22Rv1 (cell line): Measurements from ENCODE around the gene PTPRQ.

ENCODE experiments used
- H3K27ac ChIP-seq: fragments of 450-650 bp; 2 replicates; pipeline ENCODE4 v1.5.1; 2017
- CTCF ChIP-seq: fragments of 450-650 bp; IDR thresholded peaks from 2 replicates; pipeline ENCODE4 v1.5.1; 2017; ENCODE audit warnings: mild to moderate bottlenecking
- ZFX ChIP-seq: fragments of 450-650 bp; IDR thresholded peaks from 2 replicates; pipeline ENCODE4 v1.6.1; 2017; ENCODE audit warnings: antibody characterized with exemption, borderline replicate concordance

Gene PTPRQ

GRCh38 chr12:80632835-80633234 lies 188.8 kb downstream of the PTPRQ start:
- H3K27ac ChIP-seq: no peak overlapping the region
- TF ChIP-seq CTCF (peak; percentile 83), ZFX (no peak)

- no peak for TF ChIP-seq CTCF
- no peak for TF ChIP-seq ZFX
- no peak overlapping the region for H3K27ac ChIP-seq
These were observed 190.9 kb downstream of the PTPRQ start for GRCh38 chr12:80634903-80635302.

GRCh38 chr12:80636832-80637231 lies 192.8 kb downstream of the PTPRQ start:
- no peak overlapping the region for H3K27ac ChIP-seq
- no peak for TF ChIP-seq ZFX
- no peak for TF ChIP-seq CTCF

- TF ChIP-seq ZFX (no peak), CTCF (no peak)
- H3K27ac ChIP-seq: no peak overlapping the region
These were observed 197.9 kb downstream of the PTPRQ start for GRCh38 chr12:80641936-80642335.

- no peak for TF ChIP-seq ZFX
- no peak for TF ChIP-seq CTCF
- no peak overlapping the region for H3K27ac ChIP-seq
These were observed 199.9 kb downstream of the PTPRQ start for GRCh38 chr12:80643961-80644360.

- H3K27ac ChIP-seq: no peak overlapping the region
- TF ChIP-seq CTCF (no peak), ZFX (no peak)
These were observed 204.8 kb downstream of the PTPRQ start for GRCh38 chr12:80648881-80649280.

- H3K27ac ChIP-seq: no peak overlapping the region
- TF ChIP-seq ZFX (no peak), CTCF (no peak)
These were observed 211.7 kb downstream of the PTPRQ start for GRCh38 chr12:80655751-80656150.
